Endodermal cell (in vitro differentiated cells): ENCODE data around the gene HENMT1. TPM values are rescaled to one million over a fixed set of nuclear protein-coding genes. Genes with fewer than 3 reads are reported as not detected.

Source experiments
- DNase-seq: peaks from one replicate; pipeline ENCODE4 v3.0.0-alpha.2; 2017
- H3K27ac ChIP-seq: 2 replicates; pipeline ENCODE4 v1.5.1; 2013; ENCODE audit warnings: mild to moderate bottlenecking, low read depth, low read length, moderate library complexity
- H3K27me3 ChIP-seq: 2 replicates; pipeline ENCODE4 v1.6.1; 2013; ENCODE audit warnings: mild to moderate bottlenecking, low read length, moderate library complexity; ENCODE audit not compliant: insufficient read depth, control insufficient read depth, poor library complexity, severe bottlenecking
- H3K36me3 ChIP-seq: 2 replicates; pipeline ENCODE4 v1.7.0; 2013; ENCODE audit warnings: mild to moderate bottlenecking, low read length, moderate library complexity; ENCODE audit not compliant: control insufficient read depth, insufficient read depth
- H3K4me1 ChIP-seq: one replicate; pipeline ENCODE4 v1.7.0; 2013; ENCODE audit warnings: low read length; ENCODE audit not compliant: control insufficient read depth, insufficient read depth
- H3K4me3 ChIP-seq: 2 replicates; pipeline ENCODE4 v1.5.1; 2013; ENCODE audit warnings: mild to moderate bottlenecking, low read length, moderate library complexity
- H3K9ac ChIP-seq: 2 replicates; pipeline ENCODE4 v1.6.1; 2013; ENCODE audit warnings: mild to moderate bottlenecking, low read length, moderate library complexity; ENCODE audit not compliant: poor library complexity, severe bottlenecking; ENCODE audit errors: extremely low read depth
- H3K9me3 ChIP-seq: 2 replicates; pipeline ENCODE4 v1.6.1; 2013; ENCODE audit warnings: mild to moderate bottlenecking, low read length, moderate library complexity; ENCODE audit not compliant: control insufficient read depth
- H3K27ac Mint-ChIP-seq: 2 replicates; pipeline ENCODE4 v1.8.0; 2020; ENCODE audit warnings: mixed read lengths
- H3K27me3 Mint-ChIP-seq: 2 replicates; pipeline ENCODE4 v1.8.0; 2021; ENCODE audit warnings: mild to moderate bottlenecking, mixed read lengths; ENCODE audit not compliant: insufficient read depth
- H3K36me3 Mint-ChIP-seq: 2 replicates; pipeline ENCODE4 v1.8.0; 2020; ENCODE audit warnings: low read depth, mixed read lengths
- H3K4me1 Mint-ChIP-seq: 2 replicates; pipeline ENCODE4 v1.8.0; 2020; ENCODE audit warnings: mixed read lengths
- H3K4me3 Mint-ChIP-seq: 2 replicates; pipeline ENCODE4 v1.8.0; 2020; ENCODE audit warnings: mild to moderate bottlenecking, moderate library complexity, mixed read lengths
- H3K9me3 Mint-ChIP-seq: 2 replicates; pipeline ENCODE4 v1.8.0; 2020; ENCODE audit warnings: mild to moderate bottlenecking, mixed read lengths
- CTCF ChIP-seq: fragments of 200-600 bp; sonication (generic); conservative IDR thresholded peaks from 2 replicates; pipeline ENCODE4 v1.5.0; 2021; ENCODE audit warnings: antibody characterized with exemption, mild to moderate bottlenecking
- WGBS, 2 experiments: methylation state at CpG; one replicate each; pipeline versions ENCODE4 v1.1.5 to v1.1.7; 2013; ENCODE audit warnings: missing lambda C conversion rate in 2 of 2, mixed read lengths in 1 of 2; ENCODE audit not compliant: insufficient coverage in 1 of 2, insufficient read length in 1 of 2; 5-methylcytosine and 5-hydroxymethylcytosine counted together
- total RNA-seq, 2 donors: library from RNA; stranded (reverse); fragmentation: NEBNext Ultra II Directional in 1 of 2; extraction: Animal tissue kit (Norgen Biotek cat#: 25700) in 1 of 2; gene quantifications; 2 replicates in 1 of 2; 3 replicates in 1 of 2; pipeline ENCODE4 v1.2.1, GENCODE V29; 2021

The HENMT1 gene
- total RNA-seq, 2 donors from 2014 or later = 4.3 to 7.4 TPM

GRCh38 chr1:108605633-108606032 lies 55.3 kb downstream of the HENMT1 start:
- no peak for DNase-seq
- H3K27me3 Mint-ChIP-seq = no peaks in the 10 kb centered on the region
- H3K27ac Mint-ChIP-seq = no peak overlapping the region
- Histone ChIP-seq H3K9ac (no peak overlapping the region), H3K4me3 (no peak overlapping the region), H3K27me3 (no peaks in the 10 kb centered on the region), H3K27ac (no peak overlapping the region), H3K4me1 (no peaks in the 10 kb centered on the region), H3K9me3 (no peaks in the 10 kb centered on the region), H3K36me3 (peaks cover 35% of the 10 kb centered on the region)
- no peaks in the 10 kb centered on the region for H3K4me1 Mint-ChIP-seq
- no peaks in the 10 kb centered on the region for H3K9me3 Mint-ChIP-seq
- TF ChIP-seq CTCF = no peak
- no peak overlapping the region for H3K4me3 Mint-ChIP-seq
- H3K36me3 Mint-ChIP-seq = peaks cover 3% of the 10 kb centered on the region

GRCh38 chr1:108601708-108602410 lies 59.0 kb downstream of the HENMT1 start:
- Mint-ChIP-seq H3K9me3 (no peaks in the 10 kb centered on the region), H3K27ac (no peak overlapping the region), H3K36me3 (peaks cover 3% of the 10 kb centered on the region), H3K4me1 (peaks cover 3% of the 10 kb centered on the region), H3K4me3 (no peak overlapping the region), H3K27me3 (no peaks in the 10 kb centered on the region)
- 100% methylated on average over 1 of the region's 1 CpG for WGBS, 2 experiments
- Histone ChIP-seq H3K27me3 (no peaks in the 10 kb centered on the region), H3K9me3 (no peaks in the 10 kb centered on the region), H3K4me3 (no peak overlapping the region), H3K36me3 (peaks cover 29% of the 10 kb centered on the region), H3K9ac (no peak overlapping the region), H3K27ac (no peak overlapping the region), H3K4me1 (no peaks in the 10 kb centered on the region)
- no peak for TF ChIP-seq CTCF
- DNase-seq = no peak

- H3K4me3 Mint-ChIP-seq = no peak overlapping the region
- peaks cover 29% of the 10 kb centered on the region for H3K36me3 ChIP-seq
- no peak for TF ChIP-seq CTCF
- H3K27me3 ChIP-seq = no peaks in the 10 kb centered on the region
- 99 to 100% methylated on average over 2 to 4 of the region's 4 CpGs for WGBS, 2 experiments
- no peak for DNase-seq
- H3K4me3 ChIP-seq = no peak overlapping the region
- H3K36me3 Mint-ChIP-seq = peaks cover 3% of the 10 kb centered on the region
- H3K27ac Mint-ChIP-seq = no peak overlapping the region
- no peaks in the 10 kb centered on the region for H3K4me1 ChIP-seq
- H3K27me3 Mint-ChIP-seq = no peaks in the 10 kb centered on the region
- H3K9me3 Mint-ChIP-seq = no peaks in the 10 kb centered on the region
- peaks cover 3% of the 10 kb centered on the region for H3K4me1 Mint-ChIP-seq
- no peaks in the 10 kb centered on the region for H3K9me3 ChIP-seq
- no peak overlapping the region for H3K9ac ChIP-seq
- no peak overlapping the region for H3K27ac ChIP-seq
These were observed 60.4 kb downstream of the HENMT1 start for GRCh38 chr1:108600504-108600903.
